MM.1S (cell line): ENCODE measurements around the gene PPP6R2.
A peak's percentile ranks its signal among the peaks of the same experiment; 100 is the strongest.

Experiments
- DNase-seq: peaks from one replicate; pipeline ENCODE4 v3.0.0-alpha.2; 2015
- H2AFZ ChIP-seq: fragments of 300-600 bp; sonication (generic); 2 replicates; pipeline ENCODE4 v1.6.0; 2016; ENCODE audit warnings: antibody characterized with exemption, low read length
- H3F3A ChIP-seq: fragments of 300-600 bp; sonication (generic); 2 replicates; pipeline ENCODE4 v1.6.1; 2016; ENCODE audit warnings: mild to moderate bottlenecking, antibody characterized with exemption, low read length, moderate library complexity, mixed read lengths; ENCODE audit not compliant: insufficient read depth
- H3K27ac ChIP-seq: fragments of 300-600 bp; sonication (generic); 2 replicates; pipeline ENCODE4 v1.5.1; 2016; ENCODE audit warnings: mild to moderate bottlenecking, low read length
- H3K27me3 ChIP-seq: fragments of 300-600 bp; sonication (generic); replicated peaks from 2 replicates; pipeline ENCODE4 v1.6.0; 2016; ENCODE audit warnings: low read length; ENCODE audit not compliant: insufficient read depth
- H3K36me3 ChIP-seq: fragments of 300-600 bp; sonication (generic); replicated peaks from 2 replicates; pipeline ENCODE4 v1.6.1; 2016; ENCODE audit warnings: mild to moderate bottlenecking, low read length, mixed read lengths; ENCODE audit not compliant: insufficient read depth
- H3K4me1 ChIP-seq: fragments of 300-600 bp; sonication (generic); 2 replicates; pipeline ENCODE4 v1.6.1; 2016; ENCODE audit warnings: low read length, mixed read lengths
- H3K4me2 ChIP-seq: fragments of 300-600 bp; sonication (generic); 2 replicates; pipeline ENCODE4 v1.6.0; 2016; ENCODE audit warnings: low read depth, low read length
- H3K4me3 ChIP-seq: fragments of 300-600 bp; sonication (generic); 2 replicates; pipeline ENCODE4 v1.5.1; 2016; ENCODE audit warnings: low read length, mixed read lengths
- H3K79me2 ChIP-seq: fragments of 300-600 bp; sonication (generic); 2 replicates; pipeline ENCODE4 v1.6.1; 2016; ENCODE audit warnings: mixed run types, low read length, mixed read lengths
- H3K9ac ChIP-seq: fragments of 300-600 bp; sonication (generic); 2 replicates; pipeline ENCODE4 v1.6.1; 2016; ENCODE audit warnings: low read length, mixed read lengths
- H3K9me2 ChIP-seq: fragments of 300-600 bp; sonication (generic); replicated peaks from 2 replicates; pipeline ENCODE4 v1.6.1; 2016; ENCODE audit warnings: mild to moderate bottlenecking, low read length, mixed read lengths; ENCODE audit not compliant: insufficient read depth
- H3K9me3 ChIP-seq: fragments of 300-600 bp; sonication (generic); replicated peaks from 2 replicates; pipeline ENCODE4 v1.6.1; 2016; ENCODE audit warnings: mild to moderate bottlenecking, low read length, mixed read lengths; ENCODE audit not compliant: insufficient read depth
- H4K20me1 ChIP-seq: fragments of 300-600 bp; sonication (generic); 2 replicates; pipeline ENCODE4 v1.6.1; 2016; ENCODE audit warnings: mild to moderate bottlenecking, low read length, moderate library complexity, mixed read lengths; ENCODE audit not compliant: insufficient read depth
- CTCF ChIP-seq: fragments of 300-600 bp; sonication (generic); IDR thresholded peaks from 2 replicates; pipeline ENCODE4 v1.5.1; 2016; ENCODE audit warnings: antibody characterized with exemption, low read length, mixed read lengths
- EZH2 ChIP-seq: fragments of 300-600 bp; sonication (generic); optimal IDR thresholded peaks from 2 replicates; pipeline ENCODE3; 2017; ENCODE audit warnings: low read depth, mild to moderate bottlenecking, antibody characterized with exemption, low read length, mixed read lengths
- EZH2phosphoT487 ChIP-seq: fragments of 300-600 bp; sonication (generic); IDR thresholded peaks from 2 replicates; pipeline ENCODE4 v1.6.1; 2018; ENCODE audit warnings: antibody characterized with exemption, low read length

The PPP6R2 gene, protein sequence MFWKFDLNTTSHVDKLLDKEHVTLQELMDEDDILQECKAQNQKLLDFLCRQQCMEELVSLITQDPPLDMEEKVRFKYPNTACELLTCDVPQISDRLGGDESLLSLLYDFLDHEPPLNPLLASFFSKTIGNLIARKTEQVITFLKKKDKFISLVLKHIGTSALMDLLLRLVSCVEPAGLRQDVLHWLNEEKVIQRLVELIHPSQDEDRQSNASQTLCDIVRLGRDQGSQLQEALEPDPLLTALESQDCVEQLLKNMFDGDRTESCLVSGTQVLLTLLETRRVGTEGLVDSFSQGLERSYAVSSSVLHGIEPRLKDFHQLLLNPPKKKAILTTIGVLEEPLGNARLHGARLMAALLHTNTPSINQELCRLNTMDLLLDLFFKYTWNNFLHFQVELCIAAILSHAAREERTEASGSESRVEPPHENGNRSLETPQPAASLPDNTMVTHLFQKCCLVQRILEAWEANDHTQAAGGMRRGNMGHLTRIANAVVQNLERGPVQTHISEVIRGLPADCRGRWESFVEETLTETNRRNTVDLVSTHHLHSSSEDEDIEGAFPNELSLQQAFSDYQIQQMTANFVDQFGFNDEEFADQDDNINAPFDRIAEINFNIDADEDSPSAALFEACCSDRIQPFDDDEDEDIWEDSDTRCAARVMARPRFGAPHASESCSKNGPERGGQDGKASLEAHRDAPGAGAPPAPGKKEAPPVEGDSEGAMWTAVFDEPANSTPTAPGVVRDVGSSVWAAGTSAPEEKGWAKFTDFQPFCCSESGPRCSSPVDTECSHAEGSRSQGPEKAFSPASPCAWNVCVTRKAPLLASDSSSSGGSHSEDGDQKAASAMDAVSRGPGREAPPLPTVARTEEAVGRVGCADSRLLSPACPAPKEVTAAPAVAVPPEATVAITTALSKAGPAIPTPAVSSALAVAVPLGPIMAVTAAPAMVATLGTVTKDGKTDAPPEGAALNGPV

GRCh38 chr22:50342651-50343540 lies at the start of gene PPP6R2:
Gene PPP6R2 (plus strand): TSS chr22:50343327. CDS start chr22:50393909, 50,582 bp downstream.
- peak within 1 kb of the TSS; percentile 78 for H3K4me3 ChIP-seq
- peak within 1 kb of the TSS; percentile 61 for H2AFZ ChIP-seq
- H3K9me2 ChIP-seq: no peaks in the 10 kb centered on the region
- no peaks in the 10 kb centered on the region for H3K27me3 ChIP-seq
- H3K4me2 ChIP-seq: peak within 1 kb of the TSS; percentile 71
- peak; percentile 83 for DNase-seq
- TF ChIP-seq CTCF: 0 out of 2 replicates have a peak, but pooled peaks have one; percentile 1
- no peak for TF ChIP-seq EZH2
- TF ChIP-seq EZH2phosphoT487: no peak
- peak within 1 kb of the TSS; percentile 82; the same call in 1 of the 2 replicates for H3K27ac ChIP-seq
- H3K4me1 ChIP-seq: 0 out of 2 replicates have a peak, but pooled peaks cover 3% of the 10 kb centered on the region
- no peaks in the 10 kb centered on the region for H3K36me3 ChIP-seq
- H3F3A ChIP-seq: peaks cover 17% of the 10 kb centered on the region
- H4K20me1 ChIP-seq: no peaks in the 10 kb centered on the region
- H3K9me3 ChIP-seq: no peaks in the 10 kb centered on the region
- peak within 1 kb of the TSS; percentile 84 for H3K9ac ChIP-seq
- H3K79me2 ChIP-seq: peaks cover 23% of the 10 kb centered on the region

- Histone ChIP-seq H3K27me3 (no peaks in the 10 kb centered on the region), H4K20me1 (no peaks in the 10 kb centered on the region), H3K9me3 (no peaks in the 10 kb centered on the region), H3K4me3 (no peak overlapping the region), H3F3A (no peaks in the 10 kb centered on the region), H2AFZ (no peak overlapping the region), H3K79me2 (peaks cover 13% of the 10 kb centered on the region; the same call in 1 of the 2 replicates), H3K4me1 (no peaks in the 10 kb centered on the region), H3K9me2 (no peaks in the 10 kb centered on the region), H3K4me2 (no peak overlapping the region), H3K36me3 (no peaks in the 10 kb centered on the region), H3K27ac (no peak overlapping the region), H3K9ac (no peak overlapping the region)
- TF ChIP-seq EZH2phosphoT487: no peak
- TF ChIP-seq EZH2: no peak
- no peak for TF ChIP-seq CTCF
- no peak for DNase-seq
Measured at GRCh38 chr22:50293441-50294318, 49.4 kb upstream of the PPP6R2 start.
